Gastroesophageal sphincter (tissue), 4 donors: ENCODE data around the gene SPIN1. TPM values are rescaled to one million over a fixed set of nuclear protein-coding genes. Genes with fewer than 3 reads are reported as not detected.

Experiments
- ATAC-seq: fragments of 150-250 bp; one replicate; pipeline ENCODE4 v1.9.1; 2016; ENCODE audit warnings: mild to moderate bottlenecking, moderate library complexity
- H3K27ac ChIP-seq, 4 donors: fragments of 200-600 bp; sonication (generic) in 3 of 4; 1 replicate in 3 of 4; 2 replicates in 1 of 4; pipeline ENCODE4 v1.5.1; 2016 to 2019
- H3K27me3 ChIP-seq: fragments of 200-600 bp; sonication (generic); one replicate; pipeline ENCODE4 v1.5.1; 2019
- H3K36me3 ChIP-seq, 2 donors: fragments of 200-600 bp; sonication (generic); one replicate each; pipeline ENCODE4 v1.5.1; 2019; ENCODE audit warnings: control low read depth in 1 of 2
- H3K4me1 ChIP-seq, 3 donors: fragments of 200-600 bp; sonication (generic); 1 replicate in 2 of 3; 2 replicates in 1 of 3; pipeline ENCODE4 v1.5.1; 2016 to 2019; ENCODE audit warnings: control low read depth in 2 of 3
- H3K4me3 ChIP-seq, 2 donors: fragments of 200-600 bp; sonication (generic); one replicate each; pipeline ENCODE4 v1.5.1; 2019; ENCODE audit warnings: mild to moderate bottlenecking in 1 of 2, moderate library complexity in 1 of 2
- H3K9me3 ChIP-seq, 3 donors: fragments of 200-600 bp; sonication (generic); one replicate each; pipeline ENCODE4 v1.5.1; 2017 to 2019; ENCODE audit warnings: control low read depth in 2 of 3
- CTCF ChIP-seq, 4 experiments: fragments of 200-600 bp in 2 of 4; fragments of 450-650 bp in 2 of 4; sonication (generic) in 1 of 4; IDR thresholded peaks; one replicate each; pipeline ENCODE4 v1.5.1; 2017 to 2019; ENCODE audit warnings: antibody characterized with exemption in 4 of 4, mild to moderate bottlenecking in 2 of 4, moderate library complexity in 2 of 4
- EP300 ChIP-seq: sonication (generic); formaldehyde crosslinking; IDR thresholded peaks from one replicate; pipeline ENCODE4 v1.6.1; 2017; ENCODE audit warnings: antibody characterized with exemption, mild to moderate bottlenecking
- POLR2A ChIP-seq, 2 donors: fragments of 450-650 bp; IDR thresholded peaks; one replicate each; pipeline ENCODE4 v1.6.1; 2017; ENCODE audit warnings: antibody characterized with exemption in 2 of 2, mild to moderate bottlenecking in 2 of 2, moderate library complexity in 1 of 2
- POLR2AphosphoS5 ChIP-seq: sonication (generic); formaldehyde crosslinking; IDR thresholded peaks from one replicate; pipeline ENCODE4 v1.6.1; 2017; ENCODE audit warnings: antibody characterized with exemption
- WGBS, 2 donors: methylation state at CpG; one replicate each; pipeline ENCODE4 v1.1.5; 2018; ENCODE audit warnings: low coverage in 1 of 2; 5-methylcytosine and 5-hydroxymethylcytosine counted together
- total RNA-seq, 4 donors: library from RNA; depleted of rRNA; stranded (reverse); fragments of >200 nt; gene quantifications; one replicate each; pipeline ENCODE4 v1.1.0, GENCODE V29; 2016

Gene SPIN1
- total RNA-seq, 4 donors from 2014 or later = 86.8 to 112 (median 99.5) TPM

GRCh38 chr9:88464851-88465250 lies 76.6 kb downstream of the SPIN1 start:
- peaks cover 0 to 26% of the 10 kb centered on the region in 2 donors for H3K36me3 ChIP-seq
- peaks cover 0 to 20% (median 0%) of the 10 kb centered on the region in 3 donors for H3K4me1 ChIP-seq
- H3K27ac ChIP-seq = no peak overlapping the region
- 60 to 78% methylated on average over 1 of the region's 1 CpG for WGBS, 2 donors
- TF ChIP-seq POLR2A (IDR thresholded peaks at IDR 0.05) (no peak), EP300 (no peak), CTCF (IDR thresholded peaks at IDR 0.05) (no peak), POLR2AphosphoS5 (no peak)
- no peaks in the 10 kb centered on the region for H3K27me3 ChIP-seq
- H3K9me3 ChIP-seq = no peaks in the 10 kb centered on the region
- no peak overlapping the region for H3K4me3 ChIP-seq
- no peak for ATAC-seq

- Histone ChIP-seq H3K27ac (no peak overlapping the region), H3K36me3 (peaks cover 0 to 36% of the 10 kb centered on the region in 2 donors), H3K9me3 (no peaks in the 10 kb centered on the region), H3K4me1 (peaks cover 0 to 6% (median 0%) of the 10 kb centered on the region in 3 donors), H3K27me3 (no peaks in the 10 kb centered on the region), H3K4me3 (no peak overlapping the region)
- ATAC-seq = no peak
- TF ChIP-seq POLR2AphosphoS5 (no peak), CTCF (IDR thresholded peaks at IDR 0.05) (no peak), POLR2A (IDR thresholded peaks at IDR 0.05) (no peak), EP300 (no peak)
- 92 to 97% methylated on average over 8 to 9 of the region's 9 CpGs for WGBS, 2 donors
These were observed 80.0 kb downstream of the SPIN1 start for GRCh38 chr9:88468226-88468625.

GRCh38 chr9:88476491-88477271 lies 88.4 kb downstream of the SPIN1 start:
- TF ChIP-seq CTCF (IDR thresholded peaks at IDR 0.05) = no peak
- TF ChIP-seq EP300 = no peak
- no peak for TF ChIP-seq POLR2AphosphoS5
- no peak for TF ChIP-seq POLR2A (IDR thresholded peaks at IDR 0.05)
- Histone ChIP-seq H3K27me3 (no peaks in the 10 kb centered on the region), H3K4me1 (peaks cover 0 to 7% (median 0%) of the 10 kb centered on the region in 3 donors), H3K36me3 (peaks cover 0 to 51% of the 10 kb centered on the region in 2 donors), H3K4me3 (no peak overlapping the region), H3K9me3 (no peaks in the 10 kb centered on the region), H3K27ac (no peak overlapping the region)
- WGBS, 2 donors = 69 to 72% methylated on average over 6 of the region's 11 CpGs
- no peak for ATAC-seq

GRCh38 chr9:88477300-88477751 lies 89.1 kb downstream of the SPIN1 start:
- no peaks in the 10 kb centered on the region for H3K27me3 ChIP-seq
- H3K9me3 ChIP-seq = no peaks in the 10 kb centered on the region
- no peak for ATAC-seq
- 87 to 94% methylated on average over 3 of the region's 3 CpGs for WGBS, 2 donors
- H3K36me3 ChIP-seq = peaks cover 0 to 46% of the 10 kb centered on the region in 2 donors
- TF ChIP-seq POLR2AphosphoS5 (no peak), POLR2A (IDR thresholded peaks at IDR 0.05) (no peak), EP300 (no peak), CTCF (IDR thresholded peaks at IDR 0.05) (no peak)
- peaks cover 0 to 7% (median 0%) of the 10 kb centered on the region in 3 donors for H3K4me1 ChIP-seq
- no peak overlapping the region for H3K4me3 ChIP-seq
- H3K27ac ChIP-seq = no peak overlapping the region

GRCh38 chr9:88478246-88478645 lies 90.0 kb downstream of the SPIN1 start:
- 81 to 87% methylated on average over 3 of the region's 3 CpGs for WGBS, 2 donors
- ATAC-seq = no peak
- TF ChIP-seq CTCF (IDR thresholded peaks at IDR 0.05) (no peak), POLR2AphosphoS5 (no peak), EP300 (no peak)
- H3K4me1 ChIP-seq = peaks cover 0 to 7% (median 0%) of the 10 kb centered on the region in 3 donors
- no peak overlapping the region for H3K4me3 ChIP-seq
- H3K27ac ChIP-seq = no peak overlapping the region
- H3K36me3 ChIP-seq = peaks cover 0 to 48% of the 10 kb centered on the region in 2 donors
- H3K27me3 ChIP-seq = no peaks in the 10 kb centered on the region
- H3K9me3 ChIP-seq = no peaks in the 10 kb centered on the region
